Caco-2 (cell line): ENCODE measurements around the gene LRBA. TPM values are rescaled to one million over a fixed set of nuclear protein-coding genes. Genes with fewer than 3 reads are reported as not detected.
A peak's percentile ranks its signal among the peaks of the same experiment; 100 is the strongest.

ENCODE experiments used
- BruUV-seq: library from RNA; stranded (reverse); fragments of 400-500 nt; replicated peaks from 2 replicates; lab custom pipeline; 2021; lab: Mats Ljungman, UMichigan
- CTCF ChIA-PET: fragments of 300-600 bp; sonication (Branson Sonifier 250); formaldehyde crosslinking; loops from one replicate; lab custom pipeline; 2022; ENCODE audit warnings: antibody characterized with exemption; lab: Charles Lee
- POLR2A ChIA-PET: fragments of 300-600 bp; sonication (Branson Sonifier 250); formaldehyde crosslinking; loops from one replicate; lab custom pipeline; 2022; ENCODE audit warnings: antibody characterized with exemption; lab: Charles Lee
- DNase-seq, 2 experiments: peaks; one replicate each; pipeline versions ENCODE4 v3.0.0 to v3.0.0-alpha.2; 2020 to 2022
- H3K27me3 ChIP-seq: replicated peaks from 2 replicates; pipeline ENCODE4 v1.6.0; 2011; ENCODE audit warnings: low read length; ENCODE audit not compliant: control insufficient read depth, insufficient read depth
- H3K36me3 ChIP-seq: 2 replicates; pipeline ENCODE4 v1.5.1; 2011; ENCODE audit warnings: low read length; ENCODE audit not compliant: control insufficient read depth, insufficient read depth
- H3K4me1 ChIP-seq: fragments of 250-450 bp; sonication (Bioruptor Pico); 2 replicates; pipeline ENCODE4 v1.5.1; 2020; ENCODE audit warnings: mild to moderate bottlenecking
- H3K4me3 ChIP-seq: 2 replicates; pipeline ENCODE4 v1.5.1; 2011; ENCODE audit warnings: low read depth, mild to moderate bottlenecking, control low read depth, low read length
- H3K9me3 ChIP-seq: fragments of 250-450 bp; sonication (Bioruptor Pico); 2 replicates; pipeline ENCODE4 v1.5.1; 2020; ENCODE audit warnings: mild to moderate bottlenecking, moderate library complexity
- H3K27ac Mint-ChIP-seq: one replicate; pipeline ENCODE4 v1.8.0; 2022; ENCODE audit warnings: mixed read lengths; ENCODE audit not compliant: unreplicated experiment
- H3K27me3 Mint-ChIP-seq: one replicate; pipeline ENCODE4 v1.8.0; 2022; ENCODE audit warnings: mixed read lengths; ENCODE audit not compliant: insufficient read depth, unreplicated experiment
- H3K36me3 Mint-ChIP-seq: one replicate; pipeline ENCODE4 v1.8.0; 2022; ENCODE audit warnings: mild to moderate bottlenecking, mixed read lengths; ENCODE audit not compliant: insufficient read depth, unreplicated experiment
- H3K4me1 Mint-ChIP-seq: one replicate; pipeline ENCODE4 v1.8.0; 2022; ENCODE audit warnings: low read depth, mixed read lengths; ENCODE audit not compliant: unreplicated experiment
- H3K4me3 Mint-ChIP-seq: one replicate; pipeline ENCODE4 v1.8.0; 2022; ENCODE audit warnings: mild to moderate bottlenecking, moderate library complexity, mixed read lengths; ENCODE audit not compliant: unreplicated experiment
- H3K9me3 Mint-ChIP-seq: one replicate; pipeline ENCODE4 v1.8.0; 2022; ENCODE audit warnings: mixed read lengths; ENCODE audit not compliant: unreplicated experiment
- intact Hi-C: fragments of 100-400 bp; cut with micrococcal nuclease; formaldehyde crosslinking; loops from one replicate; pipeline ENCODE4 v1.10.0; 2022; ENCODE audit not compliant: unreplicated experiment
- total RNA-seq: library from RNA; stranded (reverse); gene quantifications from 2 replicates; pipeline ENCODE4 v1.2.3, GENCODE V29; 2022
- TF ChIP-seq, protein P1 (sequence below), 2 experiments: fragments of 200-600 bp in 1 of 2; IDR thresholded peaks; 1 replicate in 1 of 2; 2 replicates in 1 of 2; pipeline versions ENCODE4 v1.5.1 to v1.8.0; 2011 to 2022; ENCODE audit warnings: antibody characterized with exemption in 1 of 2, control low read depth in 1 of 2, inconsistent platforms in 1 of 2, low read depth in 1 of 2, low read length in 1 of 2, mild to moderate bottlenecking in 1 of 2, moderate library complexity in 1 of 2; ENCODE audit not compliant: insufficient read depth in 1 of 2, severe bottlenecking in 1 of 2, unreplicated experiment in 1 of 2

LRBA gene
- total RNA-seq, 1 experiment from 2014 or later, result 53.2 TPM

DNA sequence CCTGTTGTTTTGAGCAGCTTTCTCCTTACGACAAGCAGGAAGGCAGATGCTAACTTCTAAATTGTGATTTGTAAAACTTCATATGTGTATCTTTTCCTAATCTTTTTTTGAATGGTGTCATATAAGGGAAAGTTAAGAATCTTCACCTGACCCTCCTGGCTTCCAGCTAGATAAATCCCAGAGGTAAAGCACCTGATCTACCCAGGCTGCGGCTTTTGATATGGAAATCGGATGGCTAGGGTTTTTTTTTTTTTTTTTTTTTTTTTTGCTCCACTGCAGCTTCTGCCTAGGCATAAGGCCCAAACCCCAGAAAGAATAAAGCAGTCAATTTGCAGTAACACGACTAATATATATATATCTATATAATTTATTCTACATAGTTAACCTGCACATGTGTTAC, 423.2 kb downstream of the LRBA start:
- H3K4me3 ChIP-seq, result no peak overlapping the region
- Mint-ChIP-seq H3K9me3 (no peaks in the 10 kb centered on the region), H3K4me1 (peaks cover 6% of the 10 kb centered on the region), H3K27ac (no peak overlapping the region), H3K27me3 (no peaks in the 10 kb centered on the region), H3K36me3 (no peaks in the 10 kb centered on the region), H3K4me3 (no peak overlapping the region)
- no peaks in the 10 kb centered on the region for H3K9me3 ChIP-seq
- CTCF ChIA-PET, result no interaction called here
- H3K4me1 ChIP-seq, result 0 out of 2 replicates have a peak, but pooled peaks cover 5% of the 10 kb centered on the region
- no TSS peak for BruUV-seq
- no peaks in the 10 kb centered on the region for H3K36me3 ChIP-seq
- intact Hi-C loops, result loop anchor here (5.0 kb wide), 1 partner anchor 295 kb away; no protein-coding TSS in a partner anchor
- TF ChIP-seq, protein P1, sequence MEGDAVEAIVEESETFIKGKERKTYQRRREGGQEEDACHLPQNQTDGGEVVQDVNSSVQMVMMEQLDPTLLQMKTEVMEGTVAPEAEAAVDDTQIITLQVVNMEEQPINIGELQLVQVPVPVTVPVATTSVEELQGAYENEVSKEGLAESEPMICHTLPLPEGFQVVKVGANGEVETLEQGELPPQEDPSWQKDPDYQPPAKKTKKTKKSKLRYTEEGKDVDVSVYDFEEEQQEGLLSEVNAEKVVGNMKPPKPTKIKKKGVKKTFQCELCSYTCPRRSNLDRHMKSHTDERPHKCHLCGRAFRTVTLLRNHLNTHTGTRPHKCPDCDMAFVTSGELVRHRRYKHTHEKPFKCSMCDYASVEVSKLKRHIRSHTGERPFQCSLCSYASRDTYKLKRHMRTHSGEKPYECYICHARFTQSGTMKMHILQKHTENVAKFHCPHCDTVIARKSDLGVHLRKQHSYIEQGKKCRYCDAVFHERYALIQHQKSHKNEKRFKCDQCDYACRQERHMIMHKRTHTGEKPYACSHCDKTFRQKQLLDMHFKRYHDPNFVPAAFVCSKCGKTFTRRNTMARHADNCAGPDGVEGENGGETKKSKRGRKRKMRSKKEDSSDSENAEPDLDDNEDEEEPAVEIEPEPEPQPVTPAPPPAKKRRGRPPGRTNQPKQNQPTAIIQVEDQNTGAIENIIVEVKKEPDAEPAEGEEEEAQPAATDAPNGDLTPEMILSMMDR (IDR thresholded peaks at IDR 0.05; ENCODE audit: insufficient read depth in 1 of 2, low read depth in 1 of 2, low read length in 1 of 2, severe bottlenecking in 1 of 2, unreplicated experiment in 1 of 2), result no peak
- H3K27me3 ChIP-seq, result no peaks in the 10 kb centered on the region
- POLR2A ChIA-PET, result no interaction called here
- DNase-seq, result no peak

DNA sequence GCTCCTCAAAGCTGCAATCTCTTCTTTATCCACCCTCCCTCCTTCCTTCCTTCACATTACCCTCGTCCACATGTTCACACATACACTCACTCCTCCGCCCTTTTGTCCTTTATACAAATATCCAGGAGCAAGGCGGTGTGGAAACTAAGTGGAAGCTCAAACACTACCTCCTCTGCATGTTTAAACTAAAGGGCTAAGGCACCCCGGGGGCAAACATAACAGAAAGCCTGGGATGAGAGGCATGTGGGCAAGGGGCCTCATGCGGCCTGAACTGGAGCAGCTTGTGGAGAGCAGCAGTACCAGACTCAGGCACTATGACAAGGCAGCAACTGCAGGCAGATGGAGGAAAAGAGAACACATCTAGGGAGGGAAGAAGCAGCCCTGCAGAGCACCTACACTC, 423.7 kb downstream of the LRBA start:
- H3K4me3 ChIP-seq, result no peak overlapping the region
- no peaks in the 10 kb centered on the region for H3K36me3 ChIP-seq
- intact Hi-C loops, result loop anchor here (5.0 kb wide), 1 partner anchor 294 kb away; no protein-coding TSS in a partner anchor
- CTCF ChIA-PET, result no interaction called here
- POLR2A ChIA-PET, result no interaction called here
- H3K4me1 ChIP-seq, result 0 out of 2 replicates have a peak, but pooled peaks cover 5% of the 10 kb centered on the region
- Mint-ChIP-seq H3K9me3 (no peaks in the 10 kb centered on the region), H3K4me1 (peaks cover 6% of the 10 kb centered on the region), H3K36me3 (no peaks in the 10 kb centered on the region), H3K27ac (no peak overlapping the region), H3K27me3 (no peaks in the 10 kb centered on the region), H3K4me3 (no peak overlapping the region)
- no peaks in the 10 kb centered on the region for H3K9me3 ChIP-seq
- no peaks in the 10 kb centered on the region for H3K27me3 ChIP-seq
- TF ChIP-seq, protein P1 (IDR thresholded peaks at IDR 0.05; ENCODE audit: insufficient read depth in 1 of 2, low read depth in 1 of 2, low read length in 1 of 2, severe bottlenecking in 1 of 2, unreplicated experiment in 1 of 2), result no peak
- DNase-seq, result peak; percentile 55 to 58
- BruUV-seq, result no TSS peak

DNA sequence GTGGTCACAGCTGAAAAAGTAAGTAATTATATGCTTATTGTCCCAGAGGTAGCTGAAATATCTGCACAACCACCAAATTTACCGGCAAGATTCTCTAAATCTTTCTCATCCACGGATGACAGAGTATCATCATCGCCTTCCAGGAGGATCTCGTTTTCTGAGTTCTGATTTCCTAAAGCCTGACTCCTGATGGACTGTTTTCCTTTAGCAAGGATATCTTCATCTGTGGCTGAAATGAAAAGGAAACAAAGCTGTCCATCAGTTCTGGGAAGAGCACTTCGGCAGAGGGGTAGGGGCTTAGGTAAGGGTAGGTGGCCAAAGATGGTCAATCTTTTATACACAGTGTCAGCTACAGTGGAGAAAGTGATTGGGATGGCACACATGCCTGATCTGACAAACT, 424.5 kb downstream of the LRBA start:
- Mint-ChIP-seq H3K36me3 (peaks cover 2% of the 10 kb centered on the region), H3K9me3 (no peaks in the 10 kb centered on the region), H3K4me1 (peaks cover 6% of the 10 kb centered on the region), H3K4me3 (no peak overlapping the region), H3K27ac (no peak overlapping the region), H3K27me3 (no peaks in the 10 kb centered on the region)
- intact Hi-C loops, result loop anchor here (5.0 kb wide), 1 partner anchor 293 kb away; no protein-coding TSS in a partner anchor
- Histone ChIP-seq H3K4me1 (0 out of 2 replicates have a peak, but pooled peaks cover 5% of the 10 kb centered on the region), H3K36me3 (no peaks in the 10 kb centered on the region), H3K4me3 (no peak overlapping the region), H3K27me3 (no peaks in the 10 kb centered on the region), H3K9me3 (no peaks in the 10 kb centered on the region)
- CTCF ChIA-PET, result interaction anchor here (1.0 kb wide), 1 partner anchor 276 kb away, joined by 3 read pairs; no protein-coding TSS in a partner anchor
- no peak for DNase-seq
- POLR2A ChIA-PET, result no interaction called here
- TF ChIP-seq, protein P1 (IDR thresholded peaks at IDR 0.05; ENCODE audit: insufficient read depth in 1 of 2, low read depth in 1 of 2, low read length in 1 of 2, severe bottlenecking in 1 of 2, unreplicated experiment in 1 of 2), result no peak
- BruUV-seq, result no TSS peak
